HepG2 (cell line): Measurements from ENCODE around the gene MME. TPM values are rescaled to one million over a fixed set of nuclear protein-coding genes. Genes with fewer than 3 reads are reported as not detected.

Experiments
- ATAC-seq: fragments of 200-7000 bp; cut with Tn5 transposase; 3 replicates; pipeline ENCODE4 v1.9.1; 2020; ENCODE audit warnings: mild to moderate bottlenecking, moderate library complexity
- BruUV-seq: library from RNA; stranded (reverse); fragments of 400-500 nt; replicated peaks from 2 replicates; lab custom pipeline; 2021; lab: Mats Ljungman, UMichigan
- CTCF ChIA-PET: fragments of 300-600 bp; formaldehyde crosslinking; extraction: SDS; loops from one replicate; lab custom pipeline; 2021; ENCODE audit warnings: low total read pairs, inconsistent platforms, low intra/inter-chr PET ratio; lab: Yijun Ruan, JAX
- POLR2A ChIA-PET: fragments of 350-600 bp; sonication (Branson Sonifier 250); formaldehyde crosslinking; loops from one replicate; lab custom pipeline; 2020; ENCODE audit warnings: antibody characterized with exemption, inconsistent platforms; lab: Yijun Ruan, JAX
- DNase-seq: peaks from one replicate; pipeline ENCODE4 v3.0.0-alpha.2; 2015; ENCODE audit warnings: low spot score
- FAIRE-seq: peaks from 3 replicates; lab custom pipeline; 2011; peaks lifted over from hg19 to GRCh38; lab: Jason Lieb, UNC
- H2AFZ ChIP-seq: one replicate; pipeline ENCODE4 v1.6.1; 2011; ENCODE audit warnings: low read length, inconsistent platforms
- H3K27ac ChIP-seq: fragments of 300-600 bp; 3 replicates; pipeline ENCODE4 v1.8.0; 2011; ENCODE audit warnings: mixed run types, mild to moderate bottlenecking, mixed read lengths, low read length, inconsistent platforms; ENCODE audit not compliant: insufficient read depth; ENCODE audit errors: extremely low read length
- H3K27me3 ChIP-seq, 2 experiments: fragments of 200-600 bp in 1 of 2; 2 replicates in 1 of 2; 3 replicates in 1 of 2; pipeline versions ENCODE4 v1.6.0 to v1.8.0; 2011; ENCODE audit warnings: low read length in 2 of 2, mild to moderate bottlenecking in 2 of 2, moderate library complexity in 2 of 2, inconsistent platforms in 1 of 2; ENCODE audit not compliant: insufficient read depth in 2 of 2, control insufficient read depth in 1 of 2
- H3K36me3 ChIP-seq, 2 experiments: fragments of 200-600 bp in 1 of 2; replicated peaks in 1 of 2; 2 replicates in 1 of 2; 3 replicates in 1 of 2; pipeline versions ENCODE4 v1.5.1 to v1.8.0; 2011; ENCODE audit warnings: low read length in 2 of 2, inconsistent platforms in 1 of 2; ENCODE audit not compliant: insufficient read depth in 2 of 2, control insufficient read depth in 1 of 2
- H3K4me1 ChIP-seq: 2 replicates; pipeline ENCODE4 v1.5.1; 2012; ENCODE audit warnings: low read length, inconsistent platforms; ENCODE audit not compliant: insufficient read depth
- H3K4me2 ChIP-seq: 2 replicates; pipeline ENCODE4 v1.6.0; 2011; ENCODE audit warnings: low read depth, low read length, inconsistent platforms
- H3K4me3 ChIP-seq, 3 experiments: fragments of 200-600 bp in 1 of 3; sonication (generic), shearing (Covaris generic) in 1 of 3; replicated peaks in 1 of 3; 2 replicates each; pipeline ENCODE4 v1.5.1; 2011 to 2016; ENCODE audit warnings: low read length in 3 of 3, inconsistent platforms in 2 of 3, low read depth in 2 of 3, mild to moderate bottlenecking in 2 of 3, control low read depth in 1 of 3, mixed read lengths in 1 of 3; ENCODE audit not compliant: insufficient read depth in 1 of 3
- H3K79me2 ChIP-seq: one replicate; pipeline ENCODE4 v1.6.1; 2011; ENCODE audit warnings: low read length, inconsistent platforms; ENCODE audit not compliant: insufficient read depth
- H3K9ac ChIP-seq: 2 replicates; pipeline ENCODE4 v1.6.0; 2011; ENCODE audit warnings: mild to moderate bottlenecking, low read depth, low read length, inconsistent platforms; ENCODE audit not compliant: insufficient read depth
- H3K9me3 ChIP-seq: 2 replicates; pipeline ENCODE4 v1.5.1; 2012; ENCODE audit warnings: mild to moderate bottlenecking, low read length
- H4K20me1 ChIP-seq: 2 replicates; pipeline ENCODE4 v1.6.0; 2011; ENCODE audit warnings: inconsistent platforms, mild to moderate bottlenecking, low read length, moderate library complexity; ENCODE audit not compliant: insufficient read depth
- BATF2 ChIP-seq: sonication (generic); formaldehyde crosslinking; IDR thresholded peaks from 2 replicates; pipeline ENCODE4 v1.8.0; 2022; ENCODE audit warnings: mild to moderate bottlenecking, missing genetic modification reagents, moderate library complexity
- KLF16 ChIP-seq, 2 experiments: sonication (generic) in 1 of 2; formaldehyde crosslinking in 1 of 2; IDR thresholded peaks; 2 replicates each; pipeline versions ENCODE4 v1.6.1 to v1.8.0; 2016 to 2023; ENCODE audit warnings: missing genetic modification reagents in 2 of 2, missing compliant biosample characterization in 1 of 2
- MXI1 ChIP-seq: IDR thresholded peaks from 3 replicates; pipeline ENCODE4 v1.6.1; 2012; ENCODE audit warnings: low read depth, low read length, inconsistent platforms, borderline replicate concordance
- NFE2 ChIP-seq: sonication (generic); formaldehyde crosslinking; IDR thresholded peaks from 2 replicates; pipeline ENCODE4 v1.4.0; 2020; ENCODE audit warnings: missing genetic modification reagents
- SMYD3 ChIP-seq: sonication (generic); formaldehyde crosslinking; IDR thresholded peaks from 2 replicates; pipeline ENCODE4 v1.8.1; 2023; ENCODE audit warnings: mild to moderate bottlenecking, missing genetic modification reagents
- TBX2 ChIP-seq: sonication (generic); formaldehyde crosslinking; IDR thresholded peaks from 2 replicates; pipeline ENCODE4 v1.5.0; 2020; ENCODE audit warnings: missing genetic modification reagents, mild to moderate bottlenecking, borderline replicate concordance
- ZBTB34 ChIP-seq: sonication (generic); formaldehyde crosslinking; IDR thresholded peaks from 2 replicates; pipeline ENCODE4 v1.8.0; 2022; ENCODE audit warnings: mild to moderate bottlenecking, missing genetic modification reagents
- ZNF230 ChIP-seq: sonication (generic); formaldehyde crosslinking; IDR thresholded peaks from 2 replicates; pipeline ENCODE4 v1.4.0; 2020; ENCODE audit warnings: mild to moderate bottlenecking, missing genetic modification reagents
- in situ Hi-C: cut with HindIII; loops from 2 replicates; pipeline ENCODE4 v1.10.0; 2017; ENCODE audit warnings: low pct_unique_long_range_greater_than_20kb; ENCODE audit not compliant: extremely low pct_ligation_motif_present
- intact Hi-C: fragments of 100-400 bp; cut with micrococcal nuclease; formaldehyde crosslinking; loops from one replicate; pipeline ENCODE4 v1.10.0; 2022; ENCODE audit not compliant: unreplicated experiment
- polyA plus RNA-seq, 8 experiments: library from polyadenylated mRNA; depleted of rRNA in 3 of 8; stranded (reverse) in 7 of 8; unstranded in 1 of 8; fragments of >200 nt; fragmentation: Illumina TruSeq in 4 of 8; extraction: Trizol in 4 of 8; gene quantifications; 2 replicates each; pipeline versions ENCODE4 v1.2.1 to v1.2.3, GENCODE V29; 2011 to 2016; ENCODE audit warnings: low read depth in 4 of 8, missing spikeins in 1 of 8, mixed read lengths in 1 of 8; ENCODE audit not compliant: insufficient read depth in 1 of 8
- total RNA-seq, 5 experiments: library from RNA; depleted of rRNA; stranded (reverse); fragments of >200 nt; fragmentation: Illumina TruSeq; extraction: Trizol; gene quantifications; 2 replicates each; pipeline ENCODE4 v1.2.3, GENCODE V29; 2016; ENCODE audit warnings: low read depth in 1 of 5

Gene MME
- total and polyA plus RNA-seq, 2 of the 13 experiments (the other 11 are each of a cell fraction or from before 2014, with no cell fraction given), result not detected

- CTCF ChIA-PET, result no interaction called here
- no peak overlapping the region for H3K4me2 ChIP-seq
- intact Hi-C loops, result no loop called here
- no peaks in the 10 kb centered on the region for H3K27me3 ChIP-seq
- H3K27ac ChIP-seq, result no peak overlapping the region
- no peak for TF ChIP-seq MXI1
- TF ChIP-seq BATF2 (CRISPR knock-in tag), result no peak
- TF ChIP-seq SMYD3 (CRISPR knock-in tag), result no peak
- TF ChIP-seq NFE2 (CRISPR knock-in tag), result no peak
- TF ChIP-seq ZBTB34 (CRISPR knock-in tag), result no peak
- no peak for TF ChIP-seq ZNF230 (CRISPR knock-in tag)
- TF ChIP-seq TBX2 (CRISPR knock-in tag), result no peak
- TF ChIP-seq KLF16 (CRISPR knock-in tag; IDR thresholded peaks at IDR 0.05), result no peak
- TF ChIP-seq, all 625 proteins: peak for 0
- H3K4me3 ChIP-seq, result no peak overlapping the region
- in situ Hi-C loops, result no loop called here
- no peaks in the 10 kb centered on the region for H3K79me2 ChIP-seq
- ATAC-seq (no peak), DNase-seq (no peak), FAIRE-seq (no peak)
- BruUV-seq, result no TSS peak
- no peaks in the 10 kb centered on the region for H3K36me3 ChIP-seq
- no peaks in the 10 kb centered on the region for H4K20me1 ChIP-seq
- H3K4me1 ChIP-seq, result 0 out of 2 replicates have a peak, but pooled peaks cover 5% of the 10 kb centered on the region
- H3K9ac ChIP-seq, result no peak overlapping the region
- POLR2A ChIA-PET, result no interaction called here
- no peak overlapping the region for H2AFZ ChIP-seq
- no peaks in the 10 kb centered on the region for H3K9me3 ChIP-seq
Measured at GRCh38 chr3:155164306-155164705, 84.2 kb downstream of the MME start.
